MM.1S (cell line): Measurements from ENCODE around the gene CDV3.

Experiments
- EZH2 ChIP-seq: fragments of 300-600 bp; sonication (generic); optimal IDR thresholded peaks from 2 replicates; pipeline ENCODE3; 2017; ENCODE audit warnings: low read depth, mild to moderate bottlenecking, antibody characterized with exemption, low read length, mixed read lengths
- EZH2phosphoT487 ChIP-seq: fragments of 300-600 bp; sonication (generic); IDR thresholded peaks from 2 replicates; pipeline ENCODE4 v1.6.1; 2018; ENCODE audit warnings: antibody characterized with exemption, low read length
- TF ChIP-seq, protein P1 (sequence below): fragments of 300-600 bp; sonication (generic); IDR thresholded peaks from 2 replicates; pipeline ENCODE4 v1.5.1; 2016; ENCODE audit warnings: antibody characterized with exemption, low read length, mixed read lengths

DNA sequence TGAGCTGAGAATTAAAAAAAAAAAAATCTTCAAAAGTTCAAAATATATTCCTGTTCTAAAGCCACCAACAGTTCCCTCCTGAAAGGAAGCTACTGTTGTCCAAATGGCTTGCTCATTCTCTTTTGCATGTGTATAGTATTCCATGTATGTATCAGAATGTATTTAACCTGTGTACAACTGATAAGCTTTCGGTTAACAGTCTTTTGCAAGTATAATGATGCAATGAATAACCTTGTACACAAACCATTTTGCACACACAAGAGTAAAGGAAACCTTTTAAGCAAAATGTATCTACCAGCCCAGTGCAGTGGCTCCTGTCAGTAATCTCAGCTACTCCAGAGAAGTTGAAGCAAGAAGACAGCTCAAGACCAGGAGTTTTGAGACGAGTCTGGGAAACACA lies 55.7 kb downstream of the CDV3 start:
- TF ChIP-seq, protein P1, sequence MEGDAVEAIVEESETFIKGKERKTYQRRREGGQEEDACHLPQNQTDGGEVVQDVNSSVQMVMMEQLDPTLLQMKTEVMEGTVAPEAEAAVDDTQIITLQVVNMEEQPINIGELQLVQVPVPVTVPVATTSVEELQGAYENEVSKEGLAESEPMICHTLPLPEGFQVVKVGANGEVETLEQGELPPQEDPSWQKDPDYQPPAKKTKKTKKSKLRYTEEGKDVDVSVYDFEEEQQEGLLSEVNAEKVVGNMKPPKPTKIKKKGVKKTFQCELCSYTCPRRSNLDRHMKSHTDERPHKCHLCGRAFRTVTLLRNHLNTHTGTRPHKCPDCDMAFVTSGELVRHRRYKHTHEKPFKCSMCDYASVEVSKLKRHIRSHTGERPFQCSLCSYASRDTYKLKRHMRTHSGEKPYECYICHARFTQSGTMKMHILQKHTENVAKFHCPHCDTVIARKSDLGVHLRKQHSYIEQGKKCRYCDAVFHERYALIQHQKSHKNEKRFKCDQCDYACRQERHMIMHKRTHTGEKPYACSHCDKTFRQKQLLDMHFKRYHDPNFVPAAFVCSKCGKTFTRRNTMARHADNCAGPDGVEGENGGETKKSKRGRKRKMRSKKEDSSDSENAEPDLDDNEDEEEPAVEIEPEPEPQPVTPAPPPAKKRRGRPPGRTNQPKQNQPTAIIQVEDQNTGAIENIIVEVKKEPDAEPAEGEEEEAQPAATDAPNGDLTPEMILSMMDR, result no peak
- TF ChIP-seq EZH2 (no peak), EZH2phosphoT487 (no peak)
